Keratinocyte (primary cell): Measurements from ENCODE around the gene DUSP3. TPM values are rescaled to one million over a fixed set of nuclear protein-coding genes. Genes with fewer than 3 reads are reported as not detected.
A peak's percentile ranks its signal among the peaks of the same experiment; 100 is the strongest.

Experiments
- DNase-seq: peaks from one replicate; pipeline ENCODE4 v3.0.0-alpha.2; 2011; ENCODE audit warnings: low read depth, missing footprints, low spot score
- FAIRE-seq: peaks from 2 replicates; lab custom pipeline; 2011; peaks lifted over from hg19 to GRCh38; lab: Jason Lieb, UNC
- H2AFZ ChIP-seq: 2 replicates; pipeline ENCODE4 v1.6.0; 2012; ENCODE audit warnings: low read length, control low read depth, inconsistent platforms; ENCODE audit not compliant: control insufficient read depth
- H3K27ac ChIP-seq: 2 replicates; pipeline ENCODE4 v1.5.1; 2011; ENCODE audit warnings: low read length; ENCODE audit not compliant: control insufficient read depth, insufficient read depth
- H3K27me3 ChIP-seq: 3 replicates; pipeline ENCODE4 v1.6.0; 2011; ENCODE audit warnings: low read length; ENCODE audit not compliant: control insufficient read depth, insufficient read depth; ENCODE audit errors: extremely low read depth
- H3K36me3 ChIP-seq, 2 experiments: 2 replicates in 1 of 2; 3 replicates in 1 of 2; pipeline ENCODE4 v1.5.1; 2011; ENCODE audit warnings: low read length in 2 of 2, mild to moderate bottlenecking in 1 of 2; ENCODE audit not compliant: control insufficient read depth in 2 of 2, insufficient read depth in 2 of 2; ENCODE audit errors: extremely low read depth in 1 of 2
- H3K4me1 ChIP-seq: 3 replicates; pipeline ENCODE4 v1.5.1; 2011; ENCODE audit warnings: low read length; ENCODE audit not compliant: control insufficient read depth, insufficient read depth; ENCODE audit errors: extremely low read depth
- H3K4me2 ChIP-seq: 3 replicates; pipeline ENCODE4 v1.6.0; 2011; ENCODE audit warnings: low read depth, low read length; ENCODE audit not compliant: control insufficient read depth, insufficient read depth; ENCODE audit errors: extremely low read depth
- H3K4me3 ChIP-seq, 3 experiments: fragments of 200-600 bp in 1 of 3; sonication (generic) in 1 of 3; 2 replicates in 2 of 3; 3 replicates in 1 of 3; pipeline ENCODE4 v1.5.1; 2011 to 2016; ENCODE audit warnings: low read length in 3 of 3, mild to moderate bottlenecking in 3 of 3, control low read depth in 2 of 3, inconsistent platforms in 1 of 3, low read depth in 1 of 3, mixed read lengths in 1 of 3, mixed run types in 1 of 3, moderate library complexity in 1 of 3; ENCODE audit not compliant: control insufficient read depth in 2 of 3, insufficient read depth in 2 of 3; ENCODE audit errors: extremely low read depth in 1 of 3
- H3K79me2 ChIP-seq: 2 replicates; pipeline ENCODE4 v1.6.0; 2012; ENCODE audit warnings: low read length; ENCODE audit not compliant: control insufficient read depth, insufficient read depth
- H3K9ac ChIP-seq: 3 replicates; pipeline ENCODE4 v1.6.0; 2011; ENCODE audit warnings: low read length; ENCODE audit not compliant: control insufficient read depth, insufficient read depth; ENCODE audit errors: extremely low read depth
- H3K9me1 ChIP-seq: 3 replicates; pipeline ENCODE4 v1.6.0; 2011; ENCODE audit warnings: low read length; ENCODE audit not compliant: control insufficient read depth, insufficient read depth; ENCODE audit errors: extremely low read depth
- H3K9me3 ChIP-seq: 2 replicates; pipeline ENCODE4 v1.5.1; 2012; ENCODE audit warnings: low read depth, low read length; ENCODE audit not compliant: control insufficient read depth
- H4K20me1 ChIP-seq: 3 replicates; pipeline ENCODE4 v1.6.0; 2011; ENCODE audit warnings: low read length; ENCODE audit not compliant: control insufficient read depth, insufficient read depth; ENCODE audit errors: extremely low read depth
- EZH2 ChIP-seq: IDR thresholded peaks from one replicate; pipeline ENCODE4 v1.6.1; 2012; ENCODE audit warnings: inconsistent platforms, mild to moderate bottlenecking, low read length, moderate library complexity
- dilution Hi-C: fragments of 300-500 bp; cut with MboI; formaldehyde crosslinking; loops from one replicate; pipeline ENCODE4 v1.7.0; 2020; ENCODE audit warnings: low sequenced_read_pairs; ENCODE audit not compliant: extremely low pct_ligation_motif_present
- polyA plus RNA-seq, 5 experiments: library from polyadenylated mRNA; depleted of rRNA in 3 of 5; stranded (reverse) in 3 of 5; stranded (forward) in 1 of 5; unstranded in 1 of 5; fragments of >200 nt; gene quantifications; 1 replicate in 1 of 5; 2 replicates in 3 of 5; 3 replicates in 1 of 5; pipeline versions ENCODE4 v1.2.1 to v1.2.3, GENCODE V29; 2011 to 2012; ENCODE audit warnings: missing spikeins in 2 of 5, low read depth in 1 of 5, low replicate concordance in 1 of 5
- TF ChIP-seq, protein P1 (sequence below), 3 experiments: IDR thresholded peaks in 1 of 3; conservative IDR thresholded peaks in 1 of 3; optimal IDR thresholded peaks in 1 of 3; 2 replicates in 2 of 3; 3 replicates in 1 of 3; pipeline versions ENCODE3 to v1.5.1; 2011; ENCODE audit warnings: low read length in 3 of 3, mild to moderate bottlenecking in 3 of 3, moderate library complexity in 2 of 3, control low read depth in 1 of 3, inconsistent platforms in 1 of 3; ENCODE audit not compliant: insufficient read depth in 2 of 3; ENCODE audit errors: extremely low read depth in 1 of 3

DUSP3 gene
- polyA plus RNA-seq, 1 donor (not counting 4 experiments of a cell fraction or from before 2014, with no cell fraction given), result 39.2 TPM

DNA sequence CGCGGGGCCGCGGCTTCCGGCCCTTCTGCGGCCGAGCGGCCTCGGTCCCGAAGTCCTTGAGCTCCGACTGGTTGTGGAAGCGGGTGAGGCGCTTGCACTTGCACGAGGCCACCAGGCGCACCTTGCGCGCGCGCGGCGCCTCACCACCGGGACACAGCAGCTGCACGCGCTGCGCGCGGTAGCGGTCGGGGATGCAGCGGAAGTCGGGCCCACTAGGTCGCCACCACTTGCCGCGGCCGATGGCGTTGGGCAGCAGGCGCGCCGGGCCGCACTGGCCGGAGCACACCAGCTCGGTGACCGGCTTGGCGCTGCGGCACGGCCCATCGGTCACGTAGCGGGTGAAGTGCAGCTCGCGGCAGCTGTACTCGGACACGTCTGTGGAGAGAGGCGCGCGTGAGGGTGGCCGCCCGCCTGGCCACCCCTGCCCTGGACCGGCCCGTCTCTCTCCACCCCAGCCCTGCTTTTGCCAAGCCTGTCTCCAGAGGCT is 23.3 kb downstream of the DUSP3 start:
- Histone ChIP-seq H3K36me3 (no peaks in the 10 kb centered on the region), H3K4me1 (peaks cover 33% of the 10 kb centered on the region), H3K9me3 (no peaks in the 10 kb centered on the region), H3K4me3 (peak overlapping the region in 1 of 3 experiments; percentile 11), H2AFZ (peak overlapping the region; percentile 30), H3K9me1 (no peaks in the 10 kb centered on the region), H3K79me2 (no peaks in the 10 kb centered on the region), H3K4me2 (peak overlapping the region; percentile 42), H3K9ac (no peak overlapping the region), H4K20me1 (no peaks in the 10 kb centered on the region), H3K27ac (no peak overlapping the region), H3K27me3 (peaks cover 11% of the 10 kb centered on the region)
- dilution Hi-C loops, result no loop called here
- FAIRE-seq, result no peak
- no peak for DNase-seq
- peak; percentile 31 for TF ChIP-seq EZH2
- TF ChIP-seq, protein P1, sequence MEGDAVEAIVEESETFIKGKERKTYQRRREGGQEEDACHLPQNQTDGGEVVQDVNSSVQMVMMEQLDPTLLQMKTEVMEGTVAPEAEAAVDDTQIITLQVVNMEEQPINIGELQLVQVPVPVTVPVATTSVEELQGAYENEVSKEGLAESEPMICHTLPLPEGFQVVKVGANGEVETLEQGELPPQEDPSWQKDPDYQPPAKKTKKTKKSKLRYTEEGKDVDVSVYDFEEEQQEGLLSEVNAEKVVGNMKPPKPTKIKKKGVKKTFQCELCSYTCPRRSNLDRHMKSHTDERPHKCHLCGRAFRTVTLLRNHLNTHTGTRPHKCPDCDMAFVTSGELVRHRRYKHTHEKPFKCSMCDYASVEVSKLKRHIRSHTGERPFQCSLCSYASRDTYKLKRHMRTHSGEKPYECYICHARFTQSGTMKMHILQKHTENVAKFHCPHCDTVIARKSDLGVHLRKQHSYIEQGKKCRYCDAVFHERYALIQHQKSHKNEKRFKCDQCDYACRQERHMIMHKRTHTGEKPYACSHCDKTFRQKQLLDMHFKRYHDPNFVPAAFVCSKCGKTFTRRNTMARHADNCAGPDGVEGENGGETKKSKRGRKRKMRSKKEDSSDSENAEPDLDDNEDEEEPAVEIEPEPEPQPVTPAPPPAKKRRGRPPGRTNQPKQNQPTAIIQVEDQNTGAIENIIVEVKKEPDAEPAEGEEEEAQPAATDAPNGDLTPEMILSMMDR (optimal IDR thresholded peaks at IDR 0.05 in 1 of 3, IDR thresholded peaks at IDR 0.05 in 1 of 3, conservative IDR thresholded peaks at IDR 0.05 in 1 of 3; ENCODE audit: extremely low read depth in 1 of 3, insufficient read depth in 2 of 3, low read length in 3 of 3), result peak in 1 of 3 experiments; percentile 22

GRCh38 chr17:43754947-43755346 is 23.8 kb downstream of the DUSP3 start:
- peaks cover 11% of the 10 kb centered on the region for H3K27me3 ChIP-seq
- H2AFZ ChIP-seq, result no peak overlapping the region
- H3K4me1 ChIP-seq, result peaks cover 34% of the 10 kb centered on the region
- no peaks in the 10 kb centered on the region for H4K20me1 ChIP-seq
- no peaks in the 10 kb centered on the region for H3K79me2 ChIP-seq
- H3K9ac ChIP-seq, result no peak overlapping the region
- no peak for TF ChIP-seq EZH2
- TF ChIP-seq, protein P1 (optimal IDR thresholded peaks at IDR 0.05 in 1 of 3, IDR thresholded peaks at IDR 0.05 in 1 of 3, conservative IDR thresholded peaks at IDR 0.05 in 1 of 3; ENCODE audit: extremely low read depth in 1 of 3, insufficient read depth in 2 of 3, low read length in 3 of 3), result no peak
- dilution Hi-C loops, result no loop called here
- no peak overlapping the region for H3K4me3 ChIP-seq
- H3K27ac ChIP-seq, result no peak overlapping the region
- no peaks in the 10 kb centered on the region for H3K9me3 ChIP-seq
- FAIRE-seq, result no peak
- DNase-seq, result no peak
- H3K9me1 ChIP-seq, result no peaks in the 10 kb centered on the region
- H3K4me2 ChIP-seq, result no peak overlapping the region
- H3K36me3 ChIP-seq, result no peaks in the 10 kb centered on the region
